ENCODE results near the gene RIT2.

RIT2 gene

GRCh38 chr18:42736074-42736473, 379.4 kb downstream of the RIT2 start:
- no peak overlapping the region for H3K4me3 Mint-ChIP-seq

GRCh38 chr18:42734520-42734919, 381.0 kb downstream of the RIT2 start:
- no peaks in the 10 kb centered on the region for H3K36me3 Mint-ChIP-seq (ENCODE audit: low read depth)
- H3K4me1 Mint-ChIP-seq (ENCODE audit: low read depth): no peaks in the 10 kb centered on the region
- no peak overlapping the region for H3K4me3 Mint-ChIP-seq
- no peak overlapping the region for H3K27ac Mint-ChIP-seq
- no peaks in the 10 kb centered on the region for H3K27me3 Mint-ChIP-seq
- H3K9me3 Mint-ChIP-seq: no peaks in the 10 kb centered on the region

More at GRCh38 chr18:42736074-42736473, 379.4 kb downstream of the RIT2 start:
- H3K4me1 Mint-ChIP-seq (ENCODE audit: low read depth): no peaks in the 10 kb centered on the region
- H3K27me3 Mint-ChIP-seq: no peaks in the 10 kb centered on the region
- H3K36me3 Mint-ChIP-seq (ENCODE audit: low read depth): no peaks in the 10 kb centered on the region
- no peaks in the 10 kb centered on the region for H3K9me3 Mint-ChIP-seq
- H3K27ac Mint-ChIP-seq: no peak overlapping the region

DNA sequence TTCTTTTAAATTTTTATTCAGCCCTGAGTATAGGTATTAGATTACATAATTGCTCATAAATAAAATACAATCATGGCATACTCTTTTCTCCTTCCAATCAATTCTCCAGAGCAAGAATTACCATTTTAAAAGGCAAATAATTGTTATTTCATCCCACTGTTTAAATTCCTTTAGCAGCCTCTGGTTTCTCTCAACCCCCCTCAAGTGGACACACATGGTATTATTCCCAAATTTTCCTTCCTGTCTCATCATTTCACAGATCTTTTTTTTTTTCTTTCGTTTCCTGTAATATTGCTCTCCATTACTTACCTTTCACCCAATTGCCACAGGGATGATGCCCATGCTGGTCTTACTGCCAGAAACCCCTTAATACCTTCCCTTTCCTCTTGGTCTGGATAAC, 385.2 kb downstream of the RIT2 start:
- H3K27ac Mint-ChIP-seq: no peak overlapping the region
- H3K9me3 Mint-ChIP-seq: no peaks in the 10 kb centered on the region
- no peaks in the 10 kb centered on the region for H3K27me3 Mint-ChIP-seq
- H3K4me3 Mint-ChIP-seq: no peak overlapping the region
- no peaks in the 10 kb centered on the region for H3K4me1 Mint-ChIP-seq (ENCODE audit: low read depth)
- no peaks in the 10 kb centered on the region for H3K36me3 Mint-ChIP-seq (ENCODE audit: low read depth)

GRCh38 chr18:42719221-42719620, 396.3 kb downstream of the RIT2 start:
- H3K27ac Mint-ChIP-seq: no peak overlapping the region
- no peaks in the 10 kb centered on the region for H3K27me3 Mint-ChIP-seq
- no peaks in the 10 kb centered on the region for H3K36me3 Mint-ChIP-seq (ENCODE audit: low read depth)
- H3K9me3 Mint-ChIP-seq: peaks cover 11% of the 10 kb centered on the region
- no peak overlapping the region for H3K4me3 Mint-ChIP-seq
- H3K4me1 Mint-ChIP-seq (ENCODE audit: low read depth): no peaks in the 10 kb centered on the region

DNA sequence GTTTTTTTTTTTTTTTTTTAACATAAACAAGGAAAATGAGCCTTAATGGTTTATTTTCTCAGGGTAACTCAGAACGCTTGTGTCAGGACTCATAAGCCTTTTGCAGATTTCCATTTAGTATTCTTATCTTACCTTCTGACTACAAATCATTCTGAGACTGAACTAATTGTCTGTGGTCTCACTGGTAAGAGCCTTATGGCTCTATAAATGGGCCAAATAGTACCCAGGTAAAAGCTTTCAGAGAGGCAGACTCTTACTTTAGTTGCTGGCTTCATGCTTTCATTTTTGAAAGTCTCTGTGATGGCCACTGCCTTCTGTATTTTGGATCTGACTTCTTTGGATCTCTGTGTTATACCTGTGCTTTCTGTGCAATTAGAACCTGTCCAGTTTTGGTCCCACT, 403.4 kb downstream of the RIT2 start:
- peaks cover 5% of the 10 kb centered on the region for H3K9me3 Mint-ChIP-seq

GRCh38 chr18:42707080-42707479, 408.4 kb downstream of the RIT2 start:
- H3K27ac Mint-ChIP-seq: no peak overlapping the region
- no peaks in the 10 kb centered on the region for H3K4me1 Mint-ChIP-seq (ENCODE audit: low read depth)
- peaks cover 4% of the 10 kb centered on the region for H3K9me3 Mint-ChIP-seq
- no peak overlapping the region for H3K4me3 Mint-ChIP-seq
- H3K36me3 Mint-ChIP-seq (ENCODE audit: low read depth): no peaks in the 10 kb centered on the region
- H3K27me3 Mint-ChIP-seq: no peaks in the 10 kb centered on the region

More for the DNA sequence above, 403.4 kb downstream of the RIT2 start:
- no peaks in the 10 kb centered on the region for H3K36me3 Mint-ChIP-seq (ENCODE audit: low read depth)
- H3K4me3 Mint-ChIP-seq: no peak overlapping the region
- H3K4me1 Mint-ChIP-seq (ENCODE audit: low read depth): no peaks in the 10 kb centered on the region
- no peaks in the 10 kb centered on the region for H3K27me3 Mint-ChIP-seq
- H3K27ac Mint-ChIP-seq: no peak overlapping the region

- Mint-ChIP-seq H3K4me1 (ENCODE audit: low read depth) (no peaks in the 10 kb centered on the region), H3K27ac (no peak overlapping the region), H3K27me3 (no peaks in the 10 kb centered on the region), H3K4me3 (no peak overlapping the region), H3K9me3 (peaks cover 7% of the 10 kb centered on the region), H3K36me3 (ENCODE audit: low read depth) (no peaks in the 10 kb centered on the region)
These were observed 408.9 kb downstream of the RIT2 start for GRCh38 chr18:42706618-42707017.

DNA sequence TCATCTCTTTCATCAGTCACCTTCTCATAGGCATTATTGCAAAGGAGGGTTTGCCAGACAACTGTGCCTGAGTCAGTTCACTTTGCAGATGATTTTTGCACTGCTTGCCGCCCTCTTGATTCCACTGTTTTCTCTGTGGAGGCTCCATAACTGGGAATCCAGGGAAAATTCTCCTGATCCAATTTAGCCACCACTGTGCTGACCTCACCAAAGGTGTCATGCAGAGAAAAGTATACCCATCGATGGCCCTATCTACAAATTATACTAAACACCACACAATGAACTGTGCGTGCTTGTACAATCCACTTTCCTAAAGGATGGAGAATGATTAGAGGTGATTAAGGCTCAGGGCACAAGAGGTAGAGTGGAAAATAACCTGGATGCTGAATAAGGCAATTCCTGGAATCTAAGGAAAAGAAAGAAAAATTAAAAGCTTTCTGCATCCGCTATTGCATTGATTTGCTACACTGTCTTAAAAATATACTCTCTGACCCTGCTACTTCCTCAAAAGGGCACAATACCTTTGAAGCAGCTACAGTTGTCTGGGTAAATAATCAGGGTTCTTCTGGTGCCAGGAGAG, 409.4 kb downstream of the RIT2 start:
- H3K27me3 Mint-ChIP-seq: no peaks in the 10 kb centered on the region
- H3K36me3 Mint-ChIP-seq (ENCODE audit: low read depth): no peaks in the 10 kb centered on the region
- no peak overlapping the region for H3K27ac Mint-ChIP-seq
- H3K4me1 Mint-ChIP-seq (ENCODE audit: low read depth): no peaks in the 10 kb centered on the region
- H3K4me3 Mint-ChIP-seq: no peak overlapping the region
- peaks cover 7% of the 10 kb centered on the region for H3K9me3 Mint-ChIP-seq

Data from stimulated activated naive CD8-positive, alpha-beta T cell treated with anti-CD3 and anti-CD28 coated beads, Interleukin-15, Interleukin-2, amounts not matched to agents 100 ng/mL and 50 ng/mL, for 24 hours (primary cell).